NCI-H2029 treated with DMSO at 0.1 percent for 48 hours (cell line): ENCODE data around the gene PSD2.

Experiments used
- DNase-seq: peaks from one replicate; lab custom pipeline; 2025; lab: John Stamatoyannopoulos, UW

PSD2 gene

DNA sequence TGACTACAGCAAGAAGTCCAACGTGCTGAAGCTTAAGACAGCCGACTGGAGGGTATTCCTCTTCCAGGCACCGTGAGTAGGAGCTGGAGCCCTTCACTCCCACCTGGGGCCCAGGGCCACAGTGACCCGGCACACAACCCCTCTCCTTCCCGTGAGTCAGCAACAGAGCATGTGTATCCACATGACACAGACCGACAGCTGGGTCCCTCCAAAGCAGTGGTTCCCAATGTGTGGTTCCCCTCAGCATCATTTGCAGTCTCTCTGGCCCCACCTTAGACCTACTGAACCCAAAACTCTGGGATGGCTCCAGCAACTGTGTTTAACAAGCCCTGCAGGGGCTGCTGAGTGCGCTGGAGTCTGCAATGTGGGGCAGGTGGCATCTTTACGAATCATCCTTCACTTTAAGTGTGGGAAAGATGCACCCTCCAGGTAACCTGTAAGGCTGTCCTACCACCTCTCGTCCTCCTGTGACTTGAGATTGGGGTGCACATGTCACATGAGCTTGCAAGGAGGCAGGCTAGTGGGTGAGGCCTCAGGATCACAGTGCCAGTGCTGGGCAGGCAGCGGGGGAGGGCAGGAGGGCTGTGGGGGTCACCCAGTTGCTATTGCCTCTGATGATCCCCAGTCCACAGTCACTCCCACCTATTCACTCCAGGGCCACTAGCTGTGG, 42.2 kb downstream of the PSD2 start:
- DNase-seq, result no peak

DNA sequence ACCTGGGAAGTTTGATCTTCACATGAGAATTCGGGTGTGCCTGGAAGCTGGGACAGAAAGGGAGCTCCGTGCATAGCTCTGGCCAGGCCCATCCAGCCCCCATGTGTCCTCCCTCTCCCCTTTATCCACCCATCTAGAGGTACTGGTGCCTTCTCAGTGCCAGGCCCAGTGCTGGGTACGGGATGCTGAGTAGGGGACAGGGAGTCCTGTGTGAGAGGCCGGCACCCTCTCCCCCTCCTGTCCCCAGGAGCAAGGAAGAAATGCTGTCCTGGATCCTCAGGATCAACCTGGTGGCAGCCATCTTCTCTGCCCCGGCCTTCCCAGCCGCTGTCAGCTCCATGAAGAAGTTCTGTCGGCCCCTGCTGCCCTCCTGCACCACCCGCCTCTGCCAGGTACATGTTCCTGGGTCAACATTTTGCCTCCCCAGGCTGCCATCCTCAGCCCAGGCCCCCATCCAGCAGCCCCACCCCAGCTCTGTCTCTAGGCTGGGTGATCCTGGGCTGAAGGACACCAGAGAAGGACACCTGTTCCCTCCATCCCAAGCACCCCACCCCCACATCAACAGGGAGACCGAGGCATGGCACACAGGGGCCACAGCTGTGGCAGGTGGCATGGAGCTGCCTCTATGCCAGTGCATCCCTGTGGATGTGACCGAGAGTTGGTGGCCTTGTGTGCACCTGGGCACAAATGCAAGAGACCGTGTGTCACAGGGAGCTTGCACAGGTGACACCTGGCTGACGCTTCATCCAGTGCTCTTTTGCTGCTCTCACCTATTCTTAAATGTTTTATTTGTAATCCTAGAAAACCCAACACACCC, 43.0 kb downstream of the PSD2 start:
- no peak for DNase-seq

GRCh38 chr5:139839232-139839815, 43.7 kb downstream of the PSD2 start:
- no peak for DNase-seq

DNA sequence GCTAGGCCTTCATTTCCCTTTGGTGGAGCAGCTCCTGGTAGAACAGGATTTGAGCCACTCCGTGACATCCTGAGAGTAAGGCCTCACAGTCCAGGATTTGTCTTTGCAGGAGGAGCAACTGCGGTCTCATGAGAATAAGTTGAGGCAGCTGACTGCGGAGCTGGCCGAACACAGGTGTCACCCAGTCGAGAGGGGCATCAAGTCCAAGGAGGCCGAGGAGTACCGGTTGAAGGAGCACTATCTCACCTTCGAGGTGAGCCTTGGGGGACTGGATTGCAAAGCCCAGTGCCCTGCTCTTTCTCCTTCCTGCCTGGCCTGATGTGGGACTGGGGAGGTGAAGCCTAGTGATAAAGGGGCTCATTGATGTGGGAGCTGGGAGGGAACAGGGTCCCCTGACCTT, 44.3 kb downstream of the PSD2 start:
- DNase-seq, result no peak

GRCh38 chr5:139841549-139841948, 45.9 kb downstream of the PSD2 start:
- no peak for DNase-seq

GRCh38 chr5:139842321-139842720, 46.7 kb downstream of the PSD2 start:
- DNase-seq, result no peak

DNA sequence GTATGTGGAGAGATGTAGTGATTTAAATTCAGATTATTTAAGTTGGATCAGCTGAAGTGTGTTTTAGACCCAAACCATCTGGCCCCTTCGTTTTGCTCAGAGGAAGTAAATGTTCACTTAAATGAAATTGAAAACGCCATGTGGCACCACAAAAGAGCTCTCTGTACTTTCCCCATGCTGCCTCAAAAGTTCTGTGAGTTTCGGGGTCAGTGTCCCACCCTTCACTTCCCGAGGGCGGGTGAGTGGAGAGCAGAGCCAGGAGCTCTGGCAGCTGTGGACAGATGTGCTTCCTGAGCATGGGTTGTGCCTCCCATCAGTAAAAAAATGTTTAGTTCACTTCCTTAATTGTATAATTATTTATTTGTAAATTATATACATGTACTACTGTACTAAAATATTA, 48.4 kb downstream of the PSD2 start:
- no peak for DNase-seq

DNA sequence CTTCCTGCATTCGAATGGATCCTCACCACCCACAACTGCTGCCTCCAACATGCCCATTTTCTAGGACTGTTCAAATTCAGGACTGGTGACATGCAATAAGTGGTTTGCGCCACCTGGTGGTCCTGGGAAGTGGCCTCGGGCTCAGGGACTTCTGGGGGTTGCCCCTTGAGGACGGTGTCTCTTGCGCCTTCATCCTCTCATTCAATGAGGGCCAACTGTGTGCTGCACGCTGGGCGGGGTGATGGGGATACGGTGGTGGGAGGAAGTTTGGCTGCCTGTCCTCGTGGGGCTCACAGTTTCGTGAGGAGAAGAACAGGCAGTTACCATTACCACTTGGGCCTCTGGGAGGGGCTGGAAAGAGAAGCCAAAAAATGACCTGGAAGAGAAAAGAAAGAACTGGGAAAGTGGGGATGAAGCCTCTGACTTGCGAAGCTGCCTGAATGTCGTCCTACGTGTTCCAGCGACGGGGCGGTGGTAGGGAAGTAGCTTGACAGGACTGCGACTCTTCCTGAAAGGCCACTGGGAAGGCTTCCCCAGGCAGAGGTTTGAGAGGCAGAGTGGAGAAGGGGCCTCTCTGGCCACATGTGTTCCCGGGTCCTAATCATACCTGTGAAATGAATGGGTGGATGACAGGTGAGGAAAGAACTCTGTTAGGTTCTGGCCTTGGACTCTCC, 49.0 kb downstream of the PSD2 start:
- DNase-seq, result peak; percentile 6

DNA sequence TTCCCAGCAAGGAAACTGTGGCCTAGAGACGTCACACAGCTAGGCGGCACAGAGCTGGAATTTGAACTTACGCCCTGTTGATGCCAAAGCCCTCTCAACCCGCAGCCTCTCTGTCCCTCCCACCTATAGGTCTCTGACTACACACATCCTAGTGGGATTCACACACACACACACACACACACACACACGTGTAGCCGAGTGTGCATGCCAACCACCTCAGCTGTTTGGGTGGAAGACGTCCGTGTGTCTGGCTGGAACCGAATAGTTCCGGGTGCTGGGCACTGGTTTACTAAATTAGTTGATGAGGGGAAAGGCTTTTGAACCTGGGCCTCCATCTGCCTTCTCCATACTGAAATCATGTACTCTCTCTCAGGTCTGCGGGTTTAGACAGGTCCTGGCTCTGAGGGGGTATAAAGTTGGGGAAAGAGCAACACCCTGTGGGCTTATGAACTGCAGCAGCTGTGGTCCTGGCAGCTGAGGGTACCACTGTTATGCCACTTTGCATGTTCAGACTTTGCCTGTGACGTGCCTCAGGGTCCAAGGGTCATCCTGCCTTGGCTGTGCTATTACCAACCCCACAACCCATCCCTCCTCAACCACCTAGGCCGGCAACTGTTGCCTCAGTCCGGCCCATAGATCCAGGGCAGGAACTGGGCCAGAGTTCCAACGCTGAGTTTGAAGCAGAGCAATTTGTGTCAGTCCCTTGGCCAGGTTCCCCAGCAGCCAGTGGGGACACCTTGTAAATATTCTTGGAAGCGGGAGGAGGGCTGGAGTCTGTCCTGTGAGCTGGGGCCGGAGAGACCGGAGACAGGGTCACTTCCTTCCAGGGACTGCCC, 50.5 kb downstream of the PSD2 start:
- no peak for DNase-seq

DNA sequence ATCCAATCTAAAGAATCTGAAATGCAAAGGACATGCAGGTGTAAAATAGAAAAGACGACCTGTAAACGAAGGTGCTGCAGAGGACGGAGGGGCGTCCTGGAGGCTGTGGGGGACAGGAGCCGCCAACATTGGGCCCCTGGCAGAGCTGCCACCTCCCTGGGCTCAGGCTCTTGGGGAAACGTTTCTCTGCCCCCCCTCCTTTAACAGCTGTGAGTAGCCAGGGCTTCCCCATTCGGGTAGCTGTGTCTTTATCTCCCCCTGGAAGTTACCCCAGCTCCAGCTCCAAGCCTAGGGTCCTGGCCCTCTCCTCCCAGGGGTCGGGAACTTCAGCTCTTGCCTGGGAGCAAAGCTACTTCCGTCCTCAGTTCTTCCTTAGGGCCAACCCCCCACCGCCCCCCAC, 51.5 kb downstream of the PSD2 start:
- DNase-seq, result no peak

GRCh38 chr5:139847790-139848507, 52.3 kb downstream of the PSD2 start:
- no peak for DNase-seq

GRCh38 chr5:139848508-139849100, 53.0 kb downstream of the PSD2 start:
- no peak for DNase-seq

DNA sequence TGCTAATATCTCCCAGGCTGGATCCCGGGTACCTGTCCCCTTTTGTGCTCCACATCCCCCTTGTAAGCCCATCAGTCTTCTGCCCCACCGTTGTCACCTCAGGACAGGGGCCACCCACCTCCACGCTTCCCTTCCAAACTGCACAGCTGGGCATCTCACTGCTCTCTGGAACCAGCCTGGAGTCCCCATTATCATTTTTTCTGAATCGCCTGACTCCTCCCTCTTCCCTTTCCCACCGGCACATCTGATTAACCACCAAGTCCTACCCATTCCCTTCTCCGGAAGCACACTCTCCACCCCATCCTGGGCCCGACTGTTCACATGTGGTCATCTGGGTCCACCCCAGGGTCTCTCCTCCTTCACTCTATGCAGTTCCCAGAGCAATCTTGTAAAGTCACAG, 53.9 kb downstream of the PSD2 start:
- DNase-seq, result no peak

DNA sequence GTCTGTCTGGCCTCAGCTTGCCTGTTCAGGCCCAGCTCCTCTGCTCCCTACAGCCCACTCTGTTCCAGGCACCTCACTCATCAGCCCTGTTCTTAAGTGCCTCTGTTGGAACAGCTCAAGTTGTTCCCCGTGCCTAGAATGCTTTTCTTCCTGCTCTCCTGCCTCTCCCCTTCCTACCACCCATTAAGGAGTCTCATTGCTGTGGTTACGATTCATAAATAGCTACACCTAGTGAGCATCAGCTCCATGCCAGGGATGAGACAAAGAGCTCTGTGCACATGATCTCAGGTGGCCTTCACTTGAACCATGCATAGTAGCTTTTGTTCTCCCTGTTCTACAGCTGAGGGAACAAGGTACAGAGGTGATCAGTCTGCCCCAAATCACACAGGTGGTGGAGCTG, 54.3 kb downstream of the PSD2 start:
- DNase-seq, result peak; percentile 83

- no peak for DNase-seq
Measured at GRCh38 chr5:139850423-139851016, 54.9 kb downstream of the PSD2 start.

DNA sequence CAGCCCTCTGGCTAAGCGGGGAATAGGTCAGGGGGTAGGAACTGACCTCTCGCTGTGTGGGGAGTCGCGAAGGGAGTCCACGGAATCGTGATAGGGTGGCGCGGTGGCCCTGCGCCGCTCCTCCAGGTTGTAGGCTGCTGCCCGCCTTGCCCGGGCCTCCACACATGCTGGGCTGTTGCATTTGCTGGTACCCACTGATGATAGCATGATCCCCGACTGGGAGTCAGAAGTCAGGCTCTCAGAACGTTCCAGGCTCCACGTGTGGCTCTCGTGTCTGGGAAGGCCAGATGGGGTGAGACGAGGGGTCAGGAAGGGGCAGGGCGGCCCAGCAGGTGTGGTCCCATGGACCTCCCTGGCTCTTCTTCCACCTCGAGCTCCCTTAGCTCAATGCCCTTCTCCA, 56.0 kb downstream of the PSD2 start:
- no peak for DNase-seq

DNA sequence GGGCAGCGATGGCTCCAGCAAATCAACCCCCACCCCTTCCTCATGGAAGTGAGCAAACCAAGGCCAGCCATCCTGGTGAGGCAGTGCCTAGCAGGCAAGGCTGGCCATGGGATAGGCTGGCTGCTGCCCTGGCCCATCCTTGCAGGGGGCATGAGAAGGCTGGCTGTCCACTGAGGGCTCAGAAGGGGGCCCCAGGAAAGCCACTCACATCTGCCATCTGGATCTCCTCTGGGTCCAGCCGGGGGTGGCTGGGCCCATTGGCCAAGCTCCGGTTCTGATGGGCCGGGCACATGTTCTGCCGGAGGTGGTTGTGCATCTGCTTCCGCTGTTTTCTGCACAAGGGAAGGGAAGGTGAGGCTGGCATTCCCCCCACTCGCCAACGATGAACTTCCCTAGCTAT, 57.1 kb downstream of the PSD2 start:
- no peak for DNase-seq

DNA sequence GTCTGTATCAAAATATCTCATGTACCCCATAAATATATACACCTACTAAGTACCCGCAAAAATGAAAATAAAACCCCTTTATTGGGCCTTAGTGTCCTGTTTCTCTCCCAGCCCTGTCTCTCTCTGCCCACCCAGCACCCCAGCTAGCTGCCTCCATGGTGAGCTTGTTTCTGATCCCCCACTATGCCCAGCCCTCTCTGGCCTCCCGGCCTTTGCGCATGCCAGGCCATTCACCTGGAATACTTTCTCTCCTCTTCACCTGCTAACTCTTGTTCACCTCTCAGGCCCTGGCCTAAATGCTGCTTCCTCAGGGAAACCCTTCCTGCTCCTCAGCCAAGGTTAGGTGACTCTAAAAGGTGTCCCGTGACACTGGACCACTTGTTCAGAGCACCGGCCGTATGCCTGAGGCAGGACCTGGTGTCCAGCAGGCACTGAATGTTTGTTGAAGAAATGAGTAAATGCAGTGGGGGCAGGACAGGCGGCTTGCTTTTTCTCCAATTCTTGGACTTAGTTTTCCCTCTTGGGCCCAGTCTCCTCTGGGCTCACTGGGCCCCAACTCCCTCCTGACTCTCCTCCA, 58.5 kb downstream of the PSD2 start:
- no peak for DNase-seq

GRCh38 chr5:139854953-139855352, 59.3 kb downstream of the PSD2 start:
- no peak for DNase-seq

DNA sequence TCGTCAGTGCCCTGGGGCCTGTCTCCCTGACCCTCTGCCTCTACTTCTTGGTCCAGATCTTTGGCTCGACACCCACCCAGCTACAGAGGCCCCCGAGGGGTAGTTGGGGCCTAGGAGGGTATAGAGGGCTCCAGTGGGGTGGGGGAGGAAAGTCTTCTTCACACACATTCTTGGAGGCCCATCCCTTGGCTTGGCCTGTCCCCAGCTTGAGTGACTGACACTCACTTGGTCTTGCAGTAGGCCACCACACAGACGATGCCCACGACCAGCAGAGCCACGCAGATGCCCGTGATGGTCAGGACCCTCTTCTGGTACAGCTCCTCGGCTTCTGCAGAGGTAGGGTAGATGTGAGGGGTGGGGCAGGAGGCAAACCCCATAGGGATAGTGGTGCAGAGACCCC, 59.8 kb downstream of the PSD2 start:
- DNase-seq, result no peak
